22Rv1 (cell line): Measurements from ENCODE around the gene AHNAK.

Experiments used
- CTCF ChIP-seq: fragments of 450-650 bp; IDR thresholded peaks from 2 replicates; pipeline ENCODE4 v1.5.1; 2017; ENCODE audit warnings: mild to moderate bottlenecking
- ZFX ChIP-seq: fragments of 450-650 bp; IDR thresholded peaks from 2 replicates; pipeline ENCODE4 v1.6.1; 2017; ENCODE audit warnings: antibody characterized with exemption, borderline replicate concordance

GRCh38 chr11:62428871-62429560 lies 117.6 kb downstream of the AHNAK start:
- TF ChIP-seq CTCF: no peak
- no peak for TF ChIP-seq ZFX
